GM19023 (cell line): ENCODE measurements around the gene FYCO1.

Source experiments
- ATAC-seq: cut with Tn5 transposase; IDR thresholded peaks from one replicate; pipeline ENCODE4 v1.9.1; 2021; ENCODE audit warnings: mild to moderate bottlenecking, moderate library complexity; ENCODE audit not compliant: unreplicated experiment

Gene FYCO1

DNA sequence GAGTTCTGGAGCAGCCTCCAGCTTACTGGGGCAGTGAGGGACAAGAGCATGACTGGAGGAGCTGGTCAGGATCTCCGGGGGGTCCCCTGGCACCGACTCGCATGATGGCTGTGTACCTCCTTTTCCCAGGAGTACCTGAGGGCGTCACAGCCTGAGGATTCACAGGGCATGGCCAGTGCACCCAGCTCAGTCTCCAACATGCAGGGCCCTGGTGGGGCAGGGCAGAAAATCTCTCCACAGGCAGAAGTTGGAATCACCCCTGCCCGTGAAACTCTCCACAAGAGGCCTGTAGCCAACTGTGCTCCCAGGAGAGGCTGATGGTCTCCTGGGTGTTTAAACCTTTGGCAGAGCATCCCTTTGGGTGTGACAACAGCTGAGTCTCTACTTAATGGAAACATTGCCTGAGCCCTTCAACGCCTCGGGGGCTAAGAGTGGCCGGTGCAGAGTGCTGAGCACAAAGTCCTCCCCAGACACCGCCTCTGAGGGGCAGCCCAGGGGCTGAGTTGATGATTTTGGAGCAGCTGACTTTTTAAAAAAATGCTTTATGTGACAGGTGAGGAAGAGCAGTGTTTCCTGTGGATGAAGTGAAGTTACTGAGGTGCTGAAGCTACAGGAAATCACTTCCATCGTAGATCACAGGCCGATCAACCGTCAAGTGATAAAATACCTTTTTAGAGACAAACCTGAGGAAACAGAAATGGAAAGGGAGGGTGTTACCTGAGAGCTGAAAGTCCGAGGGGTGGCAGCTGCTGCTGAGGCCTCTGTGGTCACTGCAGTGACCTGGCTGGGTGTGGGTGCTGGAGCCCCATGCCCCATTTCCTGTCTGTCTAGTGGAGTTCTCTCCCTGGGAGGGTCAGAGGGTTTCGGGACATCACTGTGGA lies 74.2 kb downstream of the FYCO1 start:
- no peak for ATAC-seq

DNA sequence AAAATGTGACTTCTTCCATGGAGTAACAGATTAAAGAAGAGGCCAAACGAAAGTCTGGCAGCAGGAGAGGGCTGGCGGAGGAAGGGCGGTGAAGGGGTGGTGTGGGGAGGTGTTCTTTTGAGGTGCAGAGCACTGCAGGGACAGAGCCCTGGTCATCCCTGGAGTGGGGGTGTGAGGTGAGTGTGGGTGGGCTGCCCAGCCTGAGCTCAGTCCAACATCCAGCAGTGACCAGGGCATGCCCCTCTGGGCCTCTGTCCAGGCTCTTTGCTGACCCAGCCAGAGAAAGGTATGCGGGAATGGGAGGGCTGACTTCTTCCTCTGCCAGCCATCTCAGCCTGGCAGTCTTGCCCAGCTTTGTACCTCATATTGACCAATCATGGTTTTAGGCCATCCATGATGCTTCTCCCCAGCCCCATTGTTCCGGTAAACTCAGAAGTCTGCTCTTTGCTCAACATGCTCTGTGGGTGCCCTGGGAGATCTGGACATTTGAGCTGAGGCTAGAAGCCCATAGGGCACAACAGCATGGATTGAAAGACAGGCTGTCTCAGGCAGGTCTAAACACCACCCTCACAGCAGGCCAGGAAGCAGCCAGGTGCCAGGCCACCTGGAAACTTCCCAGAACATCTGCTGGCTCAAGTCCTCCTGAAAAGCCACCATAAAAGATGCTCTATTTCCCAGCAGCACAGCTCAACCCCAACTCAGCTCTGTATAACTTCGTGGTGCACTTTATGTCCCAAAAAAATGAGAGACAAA lies 78.3 kb downstream of the FYCO1 start:
- no peak for ATAC-seq

DNA sequence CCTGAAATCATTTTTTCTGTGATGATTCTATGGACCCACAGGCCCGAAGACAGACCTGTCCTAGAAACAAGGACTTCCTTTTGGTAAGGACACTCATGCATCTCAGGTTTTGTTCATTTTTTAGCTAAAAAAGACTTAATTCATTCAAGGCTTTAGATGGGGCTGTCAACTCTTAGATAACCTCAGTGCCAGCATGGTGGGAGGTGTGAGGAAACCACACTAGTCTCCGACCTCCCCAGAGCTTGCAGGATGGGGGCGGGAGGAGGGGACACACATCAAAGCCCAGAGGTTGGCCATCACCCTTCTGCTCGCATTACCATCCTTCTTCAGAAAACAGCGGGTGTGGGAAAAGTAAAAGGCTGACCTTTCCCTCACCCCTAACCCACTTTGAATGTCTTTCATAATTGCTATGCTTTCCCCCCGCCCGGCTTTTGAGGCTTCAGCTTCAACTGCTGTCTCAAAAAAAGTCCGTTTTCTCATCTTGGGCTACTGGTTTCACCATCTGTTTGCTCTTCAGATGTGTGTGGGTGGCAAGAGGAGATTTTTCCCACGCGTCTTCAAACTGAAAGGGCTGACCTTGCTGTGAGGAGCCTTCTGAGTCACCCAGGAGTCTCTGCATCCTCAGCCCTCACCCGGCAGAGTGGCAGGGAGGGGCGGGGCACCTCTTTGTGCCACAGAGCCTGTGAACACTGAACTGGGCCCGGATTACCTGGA lies 79.9 kb downstream of the FYCO1 start:
- ATAC-seq = peak; percentile 93

DNA sequence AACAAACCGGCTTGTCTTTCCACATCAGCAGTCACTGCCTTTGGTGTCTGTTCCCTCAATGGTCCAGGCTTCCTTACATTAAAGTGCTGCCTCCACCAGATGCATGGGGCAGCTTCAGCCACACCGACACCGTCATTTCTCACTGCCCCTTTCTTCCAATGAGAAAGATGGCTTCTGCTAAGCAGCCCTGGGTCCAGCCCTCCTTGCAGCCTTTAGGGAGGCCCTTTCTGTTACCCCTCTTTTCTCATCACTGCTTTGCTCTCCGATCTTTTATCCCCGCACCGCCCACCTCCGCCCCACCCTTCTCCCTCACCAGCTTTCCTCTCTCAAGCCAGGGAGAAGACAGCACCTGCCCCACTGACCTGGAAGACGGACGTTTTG lies 80.6 kb downstream of the FYCO1 start:
- ATAC-seq = no peak

DNA sequence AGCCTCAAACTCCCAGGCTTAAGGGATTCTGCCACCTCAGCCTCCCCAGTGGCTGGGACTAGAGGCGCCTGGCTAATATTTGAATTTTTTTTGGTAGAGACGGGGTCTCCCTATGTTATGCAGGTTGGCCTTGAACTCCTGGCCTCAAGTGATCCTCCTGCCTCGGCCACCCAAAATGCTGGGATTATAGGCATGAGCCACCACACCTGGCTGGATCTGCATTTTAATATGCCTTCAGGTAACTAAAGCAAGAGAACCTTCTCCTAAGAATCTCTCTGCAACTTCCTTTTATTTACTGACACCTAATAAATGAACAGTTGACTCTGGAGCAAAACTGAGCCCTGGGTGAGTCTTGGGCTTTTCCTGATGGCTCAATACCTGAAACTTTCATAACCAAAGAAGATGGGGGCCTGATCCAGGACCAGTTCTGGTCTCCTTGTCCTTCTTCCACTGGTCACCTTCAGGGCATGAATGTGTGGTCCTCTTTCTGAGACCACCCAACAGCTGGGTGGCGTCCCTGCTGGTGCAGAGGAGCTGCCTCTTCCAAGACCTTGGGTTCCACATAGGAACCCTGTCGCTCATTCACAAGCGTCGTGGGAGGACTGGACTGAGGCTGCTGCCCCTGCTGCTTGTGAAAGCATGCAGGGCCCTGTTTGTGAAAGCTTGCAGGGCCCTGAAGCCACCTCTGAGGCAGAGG lies 81.1 kb downstream of the FYCO1 start:
- no peak for ATAC-seq

DNA sequence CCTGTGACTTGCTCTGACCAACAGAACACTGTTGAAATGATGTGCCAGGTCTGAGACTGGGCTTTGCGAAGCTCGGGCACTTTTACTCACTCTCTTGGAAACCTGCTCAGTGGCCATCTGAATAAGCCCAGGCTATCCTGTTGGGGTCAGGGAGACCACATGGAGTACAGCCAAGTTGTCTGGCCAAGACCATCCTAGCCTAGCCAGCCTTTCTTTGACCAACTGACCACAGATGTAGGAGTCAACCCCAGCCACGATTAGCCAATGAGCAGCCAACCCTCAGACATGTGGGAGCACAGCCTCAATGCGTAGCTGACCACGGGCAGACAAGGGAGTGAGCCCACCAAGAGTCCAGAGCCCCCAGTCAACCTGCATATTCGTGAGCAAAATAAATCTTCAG lies 83.2 kb downstream of the FYCO1 start:
- no peak for ATAC-seq

DNA sequence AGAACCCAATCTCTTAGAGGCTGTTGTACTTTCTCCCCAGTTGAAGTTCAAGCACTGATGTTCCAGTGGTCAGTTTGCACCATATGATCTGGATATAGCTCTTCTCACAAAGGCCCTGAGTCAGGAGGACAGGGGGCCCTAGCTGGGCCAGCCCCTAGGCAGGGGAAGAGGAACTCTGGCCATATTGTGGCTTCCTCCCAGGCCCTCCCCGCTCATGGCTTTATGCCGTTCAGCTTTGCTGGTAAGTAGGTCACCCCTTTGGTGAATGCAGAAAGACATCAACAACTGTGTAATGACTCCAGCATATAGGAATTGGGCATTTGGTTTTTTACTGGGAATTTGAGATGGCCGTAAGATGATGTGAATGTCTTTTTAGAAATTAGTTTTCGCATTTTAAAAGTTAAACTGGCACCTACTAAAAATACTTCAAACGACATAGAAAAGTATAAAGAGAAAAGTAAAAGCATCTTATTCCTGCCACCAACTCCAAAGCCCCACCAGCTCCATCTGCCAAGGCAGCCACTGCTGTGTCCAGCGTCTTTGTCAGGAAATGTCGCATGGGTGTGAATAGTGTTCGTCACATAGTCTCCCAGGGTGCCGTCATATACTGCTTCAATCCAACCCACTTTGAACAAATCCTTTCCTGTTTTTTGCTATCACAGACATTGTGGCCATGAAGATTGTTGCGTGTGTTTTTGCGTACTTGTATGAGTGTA lies 84.0 kb downstream of the FYCO1 start:
- ATAC-seq = no peak

DNA sequence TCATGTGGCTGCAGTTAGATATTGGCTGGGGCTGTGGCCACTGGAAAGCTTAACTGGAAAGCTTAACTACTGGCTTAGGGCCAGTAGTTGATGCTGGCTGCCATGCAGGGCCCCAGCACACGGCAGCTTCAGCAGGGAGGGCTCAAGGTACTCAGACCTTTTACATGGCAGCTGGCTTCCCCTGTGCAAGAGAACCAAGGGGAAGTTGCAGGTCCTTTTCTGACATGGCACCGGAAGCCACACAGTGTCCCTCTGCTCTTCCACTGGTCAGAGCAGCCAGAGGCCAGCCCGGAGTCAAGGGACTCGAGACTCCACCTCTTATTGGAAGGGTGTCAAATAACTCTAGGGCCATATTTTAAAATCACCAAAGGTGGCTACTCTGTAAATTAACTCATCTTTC lies 84.7 kb downstream of the FYCO1 start:
- no peak for ATAC-seq

DNA sequence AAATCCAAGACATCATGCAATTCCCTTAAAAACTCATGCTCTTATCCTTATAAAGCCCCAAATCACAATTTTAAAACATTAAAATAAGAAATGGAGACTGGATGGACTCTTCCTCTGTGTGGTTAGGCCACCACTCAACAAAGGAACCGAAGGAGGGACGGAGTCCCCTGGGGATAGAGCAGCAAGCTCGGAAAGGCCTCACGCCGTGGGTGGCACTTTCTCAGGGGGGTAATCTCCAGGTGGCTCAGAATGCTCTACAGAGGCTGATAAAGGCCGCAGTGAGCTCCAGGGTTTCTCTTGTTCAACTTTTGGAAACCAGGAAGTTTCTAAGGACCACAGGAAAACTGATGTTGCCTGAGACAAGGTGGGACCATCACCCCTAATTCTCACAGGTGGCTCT lies 86.1 kb downstream of the FYCO1 start:
- ATAC-seq = no peak

DNA sequence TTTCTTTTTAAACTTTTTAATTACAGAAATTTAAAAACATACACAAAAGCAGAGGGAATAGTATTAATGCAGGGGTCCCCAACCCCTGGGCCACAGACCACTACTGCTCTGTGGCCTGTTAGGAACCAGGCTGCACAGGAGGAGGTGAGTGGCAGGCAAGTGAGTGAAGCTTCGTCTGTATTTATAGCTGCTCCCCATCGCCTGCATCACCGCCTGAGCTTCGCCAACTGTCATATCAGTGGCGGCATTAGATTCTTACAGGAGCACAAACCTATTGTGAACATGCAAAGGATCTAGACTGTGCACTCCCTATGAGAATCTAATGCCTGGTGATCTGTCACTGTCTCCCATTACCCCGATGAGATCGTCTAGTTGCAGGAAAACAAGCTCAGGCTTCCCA lies 86.9 kb downstream of the FYCO1 start:
- no peak for ATAC-seq

DNA sequence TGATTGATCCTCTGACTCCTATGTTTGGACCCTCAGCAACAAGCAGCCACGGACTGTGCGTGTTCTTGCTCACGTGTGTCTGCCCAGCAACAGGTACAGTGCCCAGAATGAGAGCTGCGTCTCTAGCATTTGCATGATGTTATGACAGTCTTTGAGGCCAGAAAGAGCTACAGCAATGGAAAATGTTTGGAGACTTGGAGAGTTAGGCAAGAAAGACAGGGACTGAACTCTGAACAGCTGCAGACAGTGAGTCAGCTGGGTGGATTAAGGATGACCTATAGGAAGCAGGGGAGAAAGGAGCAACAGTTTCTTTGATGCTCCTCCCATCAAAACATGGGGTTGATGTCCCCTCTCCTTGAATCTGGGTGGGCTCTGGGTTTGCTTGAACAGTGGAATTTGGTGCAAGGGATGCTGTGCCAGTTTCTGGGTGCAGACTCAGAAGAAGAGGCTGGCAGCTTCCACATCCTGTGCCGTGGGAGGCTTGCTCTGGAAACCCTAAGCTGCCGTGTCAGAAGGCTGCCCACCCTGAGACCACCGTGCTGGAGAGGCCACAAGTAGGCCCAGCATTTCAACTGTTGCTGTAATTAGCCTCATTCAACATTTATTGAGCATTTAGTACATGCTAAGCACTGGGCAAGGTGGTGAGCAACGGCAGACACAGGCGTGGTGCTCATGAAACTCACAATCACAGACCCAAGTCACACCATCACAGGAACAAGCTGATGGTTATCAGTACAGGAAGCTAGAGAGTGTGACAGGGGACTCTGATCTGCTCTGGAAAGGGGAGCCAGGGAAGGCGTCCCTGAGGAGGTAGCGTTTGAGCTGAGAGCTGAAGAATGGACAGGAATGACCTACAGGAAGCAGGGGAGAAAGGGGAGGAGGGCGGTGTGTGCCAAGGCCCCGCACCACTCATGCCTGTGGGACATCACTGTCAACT lies 87.6 kb downstream of the FYCO1 start:
- ATAC-seq = no peak

DNA sequence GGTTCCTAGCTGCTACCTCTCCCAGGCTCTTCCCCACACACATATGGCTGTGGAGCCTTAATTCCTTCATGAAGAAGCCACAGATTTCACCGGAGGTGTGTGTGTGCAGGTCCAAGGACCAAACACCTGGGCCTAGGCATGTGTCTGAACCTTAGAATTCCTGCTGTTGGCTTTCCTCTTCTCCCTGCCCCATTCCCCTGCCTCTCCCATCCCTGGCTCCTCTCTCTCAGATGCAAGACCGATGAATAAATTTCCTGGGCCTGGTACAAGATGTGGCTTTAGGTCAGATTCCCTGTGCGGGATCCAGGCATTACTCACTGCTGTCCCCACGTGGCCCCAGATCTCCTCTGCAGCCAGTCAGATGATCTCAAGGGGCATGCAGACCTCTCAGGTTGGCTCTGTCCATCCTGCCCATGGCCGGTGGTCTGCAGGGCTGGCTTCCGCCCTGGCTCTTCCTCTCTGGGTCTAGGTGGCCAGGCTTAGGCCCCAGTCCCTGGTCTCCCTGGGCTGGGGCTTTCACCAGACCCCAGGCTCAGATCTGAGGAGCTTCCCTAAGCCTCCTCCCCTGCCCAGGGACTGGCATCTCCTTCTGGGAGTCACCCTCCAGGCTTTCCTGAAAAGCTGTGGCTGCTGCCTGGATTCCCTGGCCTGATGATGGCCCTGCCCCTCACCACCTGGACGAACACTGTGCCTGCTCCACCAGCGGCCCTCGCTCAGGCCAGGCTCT lies 88.8 kb downstream of the FYCO1 start:
- ATAC-seq = no peak

DNA sequence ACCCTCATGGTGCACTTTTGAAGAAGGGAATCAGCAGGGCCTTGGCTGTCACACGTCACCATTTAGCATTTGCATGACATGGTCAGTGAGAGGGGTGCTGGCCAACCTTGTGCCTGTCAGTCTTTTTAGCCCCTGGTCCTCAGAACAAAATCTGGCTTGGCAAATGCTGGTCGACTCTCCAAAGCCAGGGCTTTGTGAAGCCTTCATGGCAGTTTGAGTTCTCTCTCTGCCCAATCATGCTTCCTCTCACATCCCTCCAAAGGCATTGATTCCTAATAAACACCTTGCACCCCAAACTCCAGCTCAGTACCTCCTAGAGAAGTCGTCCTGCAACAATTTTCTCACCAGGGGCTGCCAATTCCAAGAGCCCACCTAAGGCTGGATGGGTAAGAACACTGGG lies 89.9 kb downstream of the FYCO1 start:
- ATAC-seq = no peak

DNA sequence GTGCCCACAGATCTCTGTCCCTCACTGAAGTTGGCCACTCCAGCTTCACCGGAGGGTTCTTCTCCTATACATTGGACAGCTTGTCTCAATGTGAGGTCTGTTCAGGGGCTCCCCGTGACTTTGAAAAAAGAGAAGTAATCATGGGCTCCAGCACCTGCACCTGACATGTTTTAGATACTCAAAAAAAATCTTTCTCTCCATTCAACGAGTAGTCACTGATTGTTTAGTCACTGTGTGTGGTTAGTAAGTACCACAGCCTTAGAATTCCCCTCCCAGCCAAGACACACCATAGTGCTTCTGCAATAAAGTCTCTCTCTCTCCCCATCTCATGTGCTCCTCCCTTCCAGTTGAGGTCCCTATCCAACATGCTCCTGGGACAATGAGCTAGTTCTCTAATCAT lies 90.7 kb downstream of the FYCO1 start:
- peak; percentile 65 for ATAC-seq

DNA sequence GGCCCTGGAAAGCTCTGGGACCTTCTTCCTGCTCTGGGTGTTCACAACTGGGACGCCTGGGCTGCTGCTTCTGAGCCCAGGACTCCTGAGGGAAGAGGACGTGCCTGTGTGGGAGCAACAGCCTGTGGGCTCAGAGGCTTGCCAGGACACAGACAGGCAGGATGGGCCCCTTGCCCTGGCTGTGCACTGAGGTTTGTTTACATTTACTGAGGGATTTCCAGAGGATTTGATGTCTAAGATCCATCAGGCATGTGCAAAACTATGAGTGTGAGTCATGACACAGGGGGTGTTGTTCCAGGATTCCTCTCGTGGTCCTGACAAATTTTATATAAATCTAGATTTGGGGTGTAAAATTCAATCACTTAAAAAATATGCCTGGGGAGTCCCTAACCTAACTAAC lies 98.7 kb downstream of the FYCO1 start:
- ATAC-seq = no peak

DNA sequence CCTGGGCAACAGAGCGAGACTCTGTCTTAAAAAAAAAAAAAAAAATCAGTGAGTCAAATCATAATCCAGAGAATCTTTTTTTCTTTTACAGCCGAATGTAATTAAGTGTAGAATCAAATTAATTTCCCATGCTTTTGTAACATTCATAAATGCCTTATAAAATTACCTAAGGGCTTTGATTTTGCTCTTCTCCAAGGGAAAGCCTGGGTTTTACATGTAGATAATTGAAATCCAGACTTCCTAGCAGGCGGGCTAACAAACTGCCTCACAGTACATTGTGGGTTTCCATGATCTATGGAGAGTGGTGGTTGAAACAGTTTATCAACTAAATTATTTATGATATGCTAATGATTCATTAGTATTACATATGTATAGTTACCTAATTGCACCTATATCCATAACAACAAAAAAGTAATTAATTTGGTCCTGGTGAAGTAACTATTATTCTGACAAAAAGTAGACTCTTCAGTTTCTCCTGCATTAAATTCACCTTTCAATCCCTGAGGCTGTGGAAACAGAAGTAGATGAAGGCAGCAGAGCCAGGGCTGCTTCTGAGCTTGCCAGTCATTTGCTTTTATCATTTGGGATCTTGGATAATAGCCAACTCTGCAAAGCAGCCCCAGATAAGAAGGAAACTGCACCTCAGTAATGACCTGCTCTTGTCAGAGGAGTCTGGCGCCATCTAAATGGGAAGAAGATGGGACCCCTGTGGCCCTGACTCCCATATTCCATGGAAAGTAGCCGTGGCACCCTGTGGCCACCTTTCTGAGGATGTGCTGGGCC lies 99.7 kb downstream of the FYCO1 start:
- ATAC-seq = no peak

DNA sequence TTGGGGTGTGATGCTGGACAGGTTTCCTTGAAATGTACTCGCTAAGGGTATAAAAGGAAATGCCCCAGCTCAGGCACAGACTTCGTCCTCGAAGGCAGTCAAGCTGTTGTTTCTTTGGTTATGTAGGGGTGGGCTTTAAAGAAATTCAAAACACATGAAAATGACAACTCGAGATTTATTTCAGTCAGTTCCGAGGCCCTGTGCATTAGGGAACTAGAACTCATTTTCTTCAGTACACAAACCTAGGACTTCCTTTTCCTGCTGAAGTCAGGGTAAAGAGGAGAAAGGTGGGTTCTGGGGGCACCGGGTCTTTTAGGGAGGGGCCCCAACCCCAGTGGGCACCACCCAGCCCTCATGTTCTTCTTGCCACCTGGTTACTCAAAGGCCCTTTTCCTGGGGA lies 101.6 kb downstream of the FYCO1 start:
- ATAC-seq = no peak

DNA sequence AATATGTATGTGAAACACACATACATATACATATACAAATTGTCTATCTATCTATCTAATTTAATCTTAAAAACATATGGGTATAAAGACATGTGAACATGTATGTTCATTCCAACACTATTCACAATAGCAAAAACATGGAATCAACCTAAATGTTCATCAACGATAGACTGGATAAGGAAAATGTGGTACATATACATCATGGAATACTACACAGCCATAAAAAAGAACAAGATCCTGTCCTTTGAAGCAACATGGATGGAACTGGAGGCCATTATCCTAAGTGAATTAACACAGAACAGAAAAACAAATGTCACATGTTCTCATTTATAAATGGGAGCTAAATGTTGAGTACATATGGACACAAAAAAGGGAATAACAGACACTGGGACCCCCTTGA lies 103.5 kb downstream of the FYCO1 start:
- ATAC-seq = no peak
